Fibroblast of lung (primary cell): ENCODE data around the gene ZBTB7C. TPM values are rescaled to one million over a fixed set of nuclear protein-coding genes. Genes with fewer than 3 reads are reported as not detected.

Source experiments
- DNase-seq, 2 donors: peaks; one replicate each; pipeline versions ENCODE4 v3.0.0 to v3.0.0-alpha.2; 2010; ENCODE audit warnings: low read depth in 2 of 2
- H2AFZ ChIP-seq: 2 replicates; pipeline ENCODE4 v1.5.1; 2012; ENCODE audit warnings: low read length, control low read depth, inconsistent platforms
- H3K27ac ChIP-seq: 2 replicates; pipeline ENCODE4 v1.5.1; 2011; ENCODE audit warnings: low read length, control low read depth; ENCODE audit not compliant: insufficient read depth
- H3K27me3 ChIP-seq: 2 replicates; pipeline ENCODE4 v1.5.1; 2011; ENCODE audit warnings: mild to moderate bottlenecking, low read length; ENCODE audit not compliant: control insufficient read depth, insufficient read depth
- H3K36me3 ChIP-seq: 2 replicates; pipeline ENCODE4 v1.5.1; 2011; ENCODE audit warnings: low read length; ENCODE audit not compliant: control insufficient read depth, insufficient read depth
- H3K4me1 ChIP-seq: 2 replicates; pipeline ENCODE4 v1.5.1; 2011; ENCODE audit warnings: low read length; ENCODE audit not compliant: control insufficient read depth, insufficient read depth; ENCODE audit errors: extremely low read depth
- H3K4me2 ChIP-seq: 2 replicates; pipeline ENCODE4 v1.5.1; 2011; ENCODE audit warnings: low read length, control low read depth; ENCODE audit not compliant: insufficient read depth; ENCODE audit errors: extremely low read depth
- H3K4me3 ChIP-seq, 4 experiments: fragments of 200-600 bp in 1 of 4; sonication (generic) in 1 of 4; replicated peaks in 1 of 4; 2 replicates each; pipeline ENCODE4 v1.5.1; 2011 to 2016; ENCODE audit warnings: low read length in 4 of 4, low read depth in 3 of 4, mild to moderate bottlenecking in 3 of 4, control low read depth in 2 of 4, inconsistent platforms in 1 of 4, mixed read lengths in 1 of 4; ENCODE audit not compliant: insufficient read depth in 1 of 4; ENCODE audit errors: control extremely low read depth in 1 of 4
- H3K79me2 ChIP-seq: 2 replicates; pipeline ENCODE4 v1.5.1; 2012; ENCODE audit warnings: mild to moderate bottlenecking, low read length, inconsistent platforms; ENCODE audit not compliant: control insufficient read depth, insufficient read depth
- H3K9ac ChIP-seq: 2 replicates; pipeline ENCODE4 v1.5.1; 2011; ENCODE audit warnings: mild to moderate bottlenecking, low read length, control low read depth; ENCODE audit not compliant: insufficient read depth
- H3K9me3 ChIP-seq: 2 replicates; pipeline ENCODE4 v1.5.1; 2012; ENCODE audit warnings: low read depth, low read length; ENCODE audit not compliant: control insufficient read depth, insufficient read depth
- H4K20me1 ChIP-seq: 2 replicates; pipeline ENCODE4 v1.5.1; 2011; ENCODE audit warnings: low read length; ENCODE audit not compliant: control insufficient read depth, insufficient read depth; ENCODE audit errors: extremely low read depth
- EZH2 ChIP-seq: IDR thresholded peaks from 2 replicates; pipeline ENCODE4 v1.5.1; 2012; ENCODE audit warnings: low read length, control low read depth, mild to moderate bottlenecking; ENCODE audit errors: missing control alignments
- polyA plus RNA-seq, 2 donors: library from polyadenylated mRNA; depleted of rRNA in 1 of 2; stranded (reverse) in 1 of 2; unstranded in 1 of 2; fragments of >200 nt; gene quantifications; 2 replicates each; pipeline ENCODE4 v1.2.1, GENCODE V29; 2011 to 2012; ENCODE audit warnings: missing spikeins in 1 of 2
- total RNA-seq: library from RNA; depleted of rRNA; stranded (reverse); fragments of >200 nt; gene quantifications from 2 replicates; pipeline ENCODE4 v1.2.1, GENCODE V29; 2014
- TF ChIP-seq, protein P1 (sequence below), 2 donors: IDR thresholded peaks in 1 of 2; conservative IDR thresholded peaks in 1 of 2; 1 replicate in 1 of 2; 2 replicates in 1 of 2; pipeline ENCODE4 v1.5.1; 2011 to 2012; ENCODE audit warnings: low read length in 2 of 2, control low read depth in 1 of 2, inconsistent platforms in 1 of 2, low read depth in 1 of 2, mild to moderate bottlenecking in 1 of 2

Gene ZBTB7C
- total and polyA plus RNA-seq, 2 donors (not counting 1 experiment from before 2014, with no cell fraction given), result 0.19 to 0.33 TPM

DNA sequence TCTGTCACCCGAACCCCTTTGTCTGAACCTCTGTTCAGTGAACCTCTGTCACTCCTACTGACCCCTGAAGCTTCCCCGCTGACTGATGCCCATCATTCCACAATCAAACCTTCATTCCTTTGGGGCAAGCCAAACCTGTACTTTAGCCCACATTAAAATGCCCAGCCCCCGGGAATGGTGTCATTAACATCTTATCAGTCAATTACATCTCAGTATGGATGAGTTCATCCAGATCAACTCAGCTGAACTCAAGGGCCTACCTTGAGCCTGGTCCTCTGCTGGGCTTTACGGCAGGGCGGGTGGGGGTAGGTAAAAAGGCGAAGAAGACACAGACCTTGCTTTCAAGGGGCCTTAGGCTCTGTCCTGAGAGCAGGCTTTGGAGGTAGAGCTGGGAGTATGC lies 324.3 kb downstream of the ZBTB7C start:
- H3K79me2 ChIP-seq, result no peaks in the 10 kb centered on the region
- no peak overlapping the region for H3K9ac ChIP-seq
- no peaks in the 10 kb centered on the region for H3K4me1 ChIP-seq
- TF ChIP-seq EZH2, result no peak
- TF ChIP-seq, protein P1, sequence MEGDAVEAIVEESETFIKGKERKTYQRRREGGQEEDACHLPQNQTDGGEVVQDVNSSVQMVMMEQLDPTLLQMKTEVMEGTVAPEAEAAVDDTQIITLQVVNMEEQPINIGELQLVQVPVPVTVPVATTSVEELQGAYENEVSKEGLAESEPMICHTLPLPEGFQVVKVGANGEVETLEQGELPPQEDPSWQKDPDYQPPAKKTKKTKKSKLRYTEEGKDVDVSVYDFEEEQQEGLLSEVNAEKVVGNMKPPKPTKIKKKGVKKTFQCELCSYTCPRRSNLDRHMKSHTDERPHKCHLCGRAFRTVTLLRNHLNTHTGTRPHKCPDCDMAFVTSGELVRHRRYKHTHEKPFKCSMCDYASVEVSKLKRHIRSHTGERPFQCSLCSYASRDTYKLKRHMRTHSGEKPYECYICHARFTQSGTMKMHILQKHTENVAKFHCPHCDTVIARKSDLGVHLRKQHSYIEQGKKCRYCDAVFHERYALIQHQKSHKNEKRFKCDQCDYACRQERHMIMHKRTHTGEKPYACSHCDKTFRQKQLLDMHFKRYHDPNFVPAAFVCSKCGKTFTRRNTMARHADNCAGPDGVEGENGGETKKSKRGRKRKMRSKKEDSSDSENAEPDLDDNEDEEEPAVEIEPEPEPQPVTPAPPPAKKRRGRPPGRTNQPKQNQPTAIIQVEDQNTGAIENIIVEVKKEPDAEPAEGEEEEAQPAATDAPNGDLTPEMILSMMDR (conservative IDR thresholded peaks at IDR 0.05 in 1 of 2, IDR thresholded peaks at IDR 0.05 in 1 of 2; ENCODE audit: low read depth in 1 of 2, low read length in 2 of 2), result no peak
- H3K4me2 ChIP-seq, result no peak overlapping the region
- H4K20me1 ChIP-seq, result no peaks in the 10 kb centered on the region
- H3K4me3 ChIP-seq, result no peak overlapping the region
- no peak overlapping the region for H2AFZ ChIP-seq
- H3K27me3 ChIP-seq, result no peaks in the 10 kb centered on the region
- no peaks in the 10 kb centered on the region for H3K9me3 ChIP-seq
- no peak for DNase-seq
- H3K27ac ChIP-seq, result no peak overlapping the region
- H3K36me3 ChIP-seq, result no peaks in the 10 kb centered on the region

DNA sequence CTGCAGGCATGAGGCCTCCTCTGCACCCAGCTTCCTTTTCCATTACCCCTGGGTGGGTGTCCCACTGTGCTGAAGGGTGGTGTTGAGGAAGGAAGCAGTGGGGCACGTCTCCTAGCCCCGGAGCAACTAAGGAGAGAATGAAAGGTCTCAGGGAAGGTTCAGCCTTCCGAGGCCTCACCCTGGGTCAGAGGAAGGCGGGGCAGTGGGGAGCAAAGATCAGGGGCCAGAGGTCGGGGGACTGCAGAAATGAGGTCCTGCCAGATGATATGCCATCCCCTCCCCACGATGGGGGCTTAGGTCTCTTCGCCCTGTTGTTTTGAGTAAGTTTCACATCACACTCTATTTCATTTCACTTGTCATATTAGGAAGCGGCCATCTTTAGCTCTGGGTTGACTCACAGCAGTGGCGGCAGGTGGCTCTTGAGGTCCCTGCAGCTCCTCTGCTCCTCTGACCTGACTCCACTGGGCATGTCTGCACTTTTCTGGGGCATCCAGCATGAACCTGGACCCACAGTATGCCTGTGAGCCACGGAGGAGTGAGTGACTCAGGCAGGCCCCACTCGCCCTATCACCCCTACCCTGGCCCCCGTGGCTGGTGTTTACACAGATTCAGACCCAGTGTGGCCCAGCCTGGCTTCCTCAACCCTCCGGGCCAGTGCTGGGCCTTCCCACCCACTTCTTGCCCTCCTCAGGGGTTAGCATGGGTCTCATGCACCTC lies 325.0 kb downstream of the ZBTB7C start:
- Histone ChIP-seq H3K27me3 (no peaks in the 10 kb centered on the region), H2AFZ (no peak overlapping the region), H3K79me2 (no peaks in the 10 kb centered on the region), H4K20me1 (no peaks in the 10 kb centered on the region), H3K36me3 (no peaks in the 10 kb centered on the region), H3K4me3 (no peak overlapping the region), H3K27ac (no peak overlapping the region), H3K9ac (no peak overlapping the region), H3K4me1 (no peaks in the 10 kb centered on the region), H3K4me2 (no peak overlapping the region), H3K9me3 (no peaks in the 10 kb centered on the region)
- TF ChIP-seq EZH2, result no peak
- TF ChIP-seq, protein P1 (conservative IDR thresholded peaks at IDR 0.05 in 1 of 2, IDR thresholded peaks at IDR 0.05 in 1 of 2; ENCODE audit: low read depth in 1 of 2, low read length in 2 of 2), result no peak
- no peak for DNase-seq

DNA sequence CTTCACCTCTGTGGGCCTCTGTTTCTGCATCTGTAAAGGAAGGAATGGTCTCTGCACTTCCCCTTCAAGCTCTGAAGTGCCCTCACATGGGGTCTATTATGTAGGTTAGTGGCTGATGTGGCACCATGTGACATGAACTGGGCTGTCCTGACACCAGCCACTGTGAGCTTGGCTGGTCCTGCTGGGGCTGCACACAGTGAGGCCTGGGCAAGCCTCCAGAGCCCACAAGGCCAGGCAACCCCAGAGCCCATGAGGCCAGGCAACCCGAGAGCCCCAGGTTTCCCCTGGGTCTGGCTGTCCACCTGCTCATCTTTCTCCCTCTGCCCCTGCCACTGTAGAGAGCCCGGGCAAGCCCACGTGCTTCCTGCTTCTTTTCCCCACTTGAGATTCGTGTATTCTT lies 328.6 kb downstream of the ZBTB7C start:
- Histone ChIP-seq H3K4me3 (no peak overlapping the region), H3K4me2 (no peak overlapping the region), H2AFZ (no peak overlapping the region), H4K20me1 (no peaks in the 10 kb centered on the region), H3K27ac (no peak overlapping the region), H3K36me3 (no peaks in the 10 kb centered on the region), H3K79me2 (no peaks in the 10 kb centered on the region), H3K9me3 (no peaks in the 10 kb centered on the region), H3K9ac (no peak overlapping the region), H3K4me1 (no peaks in the 10 kb centered on the region), H3K27me3 (no peaks in the 10 kb centered on the region)
- DNase-seq, result no peak
- TF ChIP-seq, protein P1 (conservative IDR thresholded peaks at IDR 0.05 in 1 of 2, IDR thresholded peaks at IDR 0.05 in 1 of 2; ENCODE audit: low read depth in 1 of 2, low read length in 2 of 2), result no peak
- no peak for TF ChIP-seq EZH2
